GM19238 (cell line): ENCODE measurements around the gene KDELR1.
A peak's percentile ranks its signal among the peaks of the same experiment; 100 is the strongest.
"Not testable (repeated sequence)": the region's sequence is repeated elsewhere in the genome, so short reads cannot be mapped to it uniquely, and the experiment has no call there.

Source experiments
- DNase-seq: peaks from one replicate; pipeline ENCODE4 v3.0.0; 2011; ENCODE audit warnings: low spot score; ENCODE audit not compliant: insufficient read length

KDELR1 gene

DNA sequence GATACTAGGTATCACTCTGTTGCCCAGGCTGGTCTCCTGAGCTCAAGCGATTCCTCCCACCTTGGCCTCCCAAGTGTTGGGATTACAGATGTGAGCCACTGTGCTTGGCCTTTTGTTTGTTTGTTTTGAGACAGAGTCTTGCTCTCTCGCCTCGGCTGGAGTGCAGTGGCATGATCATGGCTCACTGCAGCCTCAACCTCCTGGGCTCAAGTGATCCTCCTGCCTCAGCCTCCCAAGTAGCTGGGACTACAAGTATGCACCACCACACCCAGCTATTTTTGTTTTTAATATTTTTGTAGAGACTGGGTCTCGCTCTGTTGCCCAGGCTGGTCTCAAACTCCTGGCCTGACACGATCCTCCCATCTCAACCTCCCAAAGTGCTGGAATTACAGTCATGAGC, 19.6 kb downstream of the KDELR1 start:
- DNase-seq, result not testable (repeated sequence)

DNA sequence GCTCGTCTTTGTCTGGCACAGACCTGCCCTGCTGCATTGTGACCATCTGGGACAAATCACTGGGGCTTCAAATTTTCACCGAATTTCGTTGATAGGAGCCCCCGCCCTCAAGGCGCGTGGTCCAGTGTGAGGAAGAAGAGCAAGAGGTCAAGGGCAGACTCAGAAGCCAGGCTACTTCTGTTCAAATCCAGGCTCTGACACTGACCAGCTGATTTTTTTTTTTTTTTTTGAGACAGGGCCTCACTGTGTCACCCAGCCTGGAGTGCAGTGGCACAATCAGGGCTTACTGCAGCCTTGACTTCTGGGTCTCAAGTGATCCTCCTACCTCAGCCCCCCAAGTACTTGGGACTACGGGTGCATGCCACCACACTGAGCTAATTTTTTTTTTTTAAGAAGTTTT, 20.0 kb downstream of the KDELR1 start:
- no peak for DNase-seq

DNA sequence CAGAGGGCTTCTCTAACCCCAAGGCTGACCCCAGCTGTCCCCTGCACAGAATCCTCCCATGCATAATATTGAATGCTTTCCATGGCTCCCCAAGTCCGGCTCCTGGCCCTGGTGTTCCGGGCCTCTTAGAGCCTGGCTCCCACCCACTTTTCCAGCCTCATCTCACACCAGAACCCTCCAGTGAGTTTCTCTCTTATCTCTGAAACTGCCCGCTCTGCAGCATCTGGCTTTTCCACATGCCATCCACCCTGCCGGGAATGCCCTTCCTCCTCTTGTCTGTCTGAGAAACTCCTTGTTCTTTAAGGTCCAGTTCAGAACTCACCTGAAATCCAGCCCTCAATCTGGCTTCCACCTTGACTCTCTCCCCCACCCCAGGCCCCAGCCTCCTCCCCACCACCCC, 20.4 kb downstream of the KDELR1 start:
- DNase-seq, result no peak

DNA sequence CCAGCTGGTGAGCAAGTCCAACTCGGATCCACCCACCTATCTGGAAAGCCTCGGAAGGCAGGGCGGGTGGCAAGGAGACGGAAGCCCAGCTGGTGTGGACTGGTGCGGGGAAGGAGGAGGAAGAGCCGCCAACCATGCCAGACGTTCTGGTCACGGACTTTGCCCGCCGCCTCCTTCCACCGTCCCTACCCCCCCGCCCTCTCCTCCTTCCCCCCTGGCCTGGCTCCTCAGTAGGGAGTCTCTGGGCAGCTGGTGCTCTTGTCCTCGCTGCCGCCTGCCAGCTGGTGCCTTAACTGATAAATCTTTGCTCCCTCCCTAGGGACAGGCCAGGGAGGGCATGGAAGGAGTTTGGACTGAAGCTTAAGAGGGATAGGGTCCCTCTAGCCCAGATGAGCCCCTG, 22.4 kb downstream of the KDELR1 start:
- DNase-seq, result no peak

DNA sequence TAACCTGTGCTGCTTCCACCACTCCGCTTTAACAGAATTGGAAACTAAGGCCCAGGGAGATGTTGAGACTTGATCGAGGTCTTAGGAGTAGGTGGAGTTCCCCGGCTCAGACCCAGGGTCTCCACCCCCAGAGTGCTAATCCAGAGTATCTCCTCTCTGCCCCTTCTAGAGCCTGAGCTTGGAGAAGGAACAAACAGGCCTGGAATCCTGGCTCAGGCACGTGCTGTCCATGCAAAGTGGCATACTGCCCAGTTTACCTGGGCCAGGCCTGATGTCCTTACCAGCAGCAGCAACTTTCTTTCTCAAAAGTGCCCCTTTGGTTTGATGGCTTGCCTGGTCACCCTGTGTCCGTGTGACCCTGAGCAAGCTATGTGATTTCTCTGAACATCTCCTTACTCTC, 23.5 kb downstream of the KDELR1 start:
- DNase-seq, result no peak

DNA sequence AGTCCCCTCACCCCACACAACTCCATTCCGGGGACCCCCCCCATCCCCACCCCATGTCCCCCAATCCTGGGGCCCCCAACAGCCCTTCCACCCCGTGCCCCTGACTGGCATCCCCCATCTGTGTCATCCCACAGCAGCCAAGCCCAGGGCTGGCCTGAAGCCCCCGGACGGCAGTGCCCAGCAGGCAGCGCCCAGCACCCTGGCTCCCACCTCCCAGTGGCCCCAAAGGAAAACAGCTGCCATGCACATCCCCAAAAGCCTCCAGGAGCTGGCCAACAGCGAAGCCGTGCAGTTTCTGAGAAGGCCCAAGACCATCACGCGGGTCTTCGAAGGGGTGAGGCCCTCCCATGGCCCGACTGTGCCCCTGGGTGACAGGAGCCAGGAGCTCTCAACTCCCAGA, 25.7 kb downstream of the KDELR1 start:
- DNase-seq, result no peak

DNA sequence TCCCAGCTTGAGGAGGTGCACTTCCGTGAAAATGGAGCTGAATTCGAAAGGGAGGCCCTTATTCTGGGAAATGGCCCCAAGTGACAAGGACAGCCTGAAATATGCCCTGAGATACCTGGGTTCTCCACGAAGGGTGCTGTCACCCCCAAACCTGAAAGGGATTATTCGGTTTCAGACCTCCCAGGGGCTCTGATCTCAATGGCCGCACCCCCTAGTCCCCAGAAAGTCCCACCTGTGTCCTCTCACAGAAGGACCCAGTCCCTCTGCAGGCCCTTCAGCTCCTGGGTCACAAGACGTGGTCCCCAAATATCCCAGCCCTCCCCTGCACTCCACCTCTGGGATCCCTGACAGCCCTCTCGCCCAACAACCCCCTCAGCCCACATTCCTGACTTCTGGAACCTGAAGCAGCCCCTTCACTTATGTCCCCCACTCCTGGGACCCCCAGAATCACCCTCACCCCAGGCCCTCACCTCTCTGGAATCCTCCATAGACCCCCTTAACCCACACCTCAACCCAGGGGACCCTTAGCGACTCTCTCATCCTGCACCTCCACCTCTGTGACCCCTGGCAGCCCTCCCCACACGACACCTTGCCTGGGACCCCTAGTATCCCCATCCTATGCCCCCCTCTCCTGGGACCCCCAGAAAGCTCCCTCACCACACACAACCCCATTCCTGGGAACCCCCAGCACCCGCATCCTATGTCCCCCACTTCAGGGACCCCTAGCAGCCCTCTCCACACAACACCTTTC, 26.6 kb downstream of the KDELR1 start:
- no peak for DNase-seq

DNA sequence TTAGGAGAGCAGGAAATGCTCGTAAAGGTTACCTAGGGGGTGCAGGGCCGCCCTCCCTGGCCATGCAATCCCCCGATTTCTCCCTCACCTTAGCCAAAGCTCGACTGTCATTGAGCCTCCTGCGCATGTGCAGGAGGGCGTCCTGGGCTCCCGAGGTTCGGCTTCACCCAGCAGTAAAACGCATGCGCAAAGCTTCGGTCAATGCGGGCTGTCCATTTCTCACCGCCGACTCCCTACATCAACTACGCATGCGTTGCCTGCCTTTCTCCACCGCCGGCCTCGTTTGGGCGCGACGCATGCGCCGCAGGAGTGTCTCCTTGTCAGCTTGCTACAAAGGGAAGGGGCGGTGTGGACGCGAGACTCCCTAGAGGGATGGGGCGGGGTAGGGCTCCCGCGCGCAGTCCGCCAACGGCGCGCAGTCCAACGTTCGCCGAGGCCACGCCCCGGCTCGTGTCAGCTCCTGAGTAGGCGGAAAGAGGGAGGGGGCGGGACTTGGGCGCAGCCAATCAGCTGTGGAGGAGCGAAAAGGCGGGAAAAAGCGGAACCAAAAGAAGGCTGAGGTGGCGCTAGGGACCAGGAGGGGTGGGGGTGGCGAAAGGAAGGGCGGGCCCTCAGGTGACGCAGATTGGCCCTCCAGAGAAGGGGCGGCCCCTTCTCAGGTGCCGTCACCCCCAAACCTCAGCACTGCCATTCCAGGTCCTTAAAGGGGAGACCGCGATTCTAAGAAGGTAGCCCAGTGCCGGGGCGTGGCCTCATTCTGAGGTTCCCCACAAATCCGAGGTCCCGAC, 27.3 kb downstream of the KDELR1 start, which contains the start of the genes SYNGR4 and TMEM143:
Gene SYNGR4, plus strand, starts transcription at position 558 of the 788 bp plus-strand sequence. CDS start 1,476 bp downstream, outside the sequence.
Gene TMEM143, minus strand, starts transcription at position 131 of the 788 bp plus-strand sequence. Its CDS starts 20 bp downstream, at position 111.
- DNase-seq, result peak; percentile 94

DNA sequence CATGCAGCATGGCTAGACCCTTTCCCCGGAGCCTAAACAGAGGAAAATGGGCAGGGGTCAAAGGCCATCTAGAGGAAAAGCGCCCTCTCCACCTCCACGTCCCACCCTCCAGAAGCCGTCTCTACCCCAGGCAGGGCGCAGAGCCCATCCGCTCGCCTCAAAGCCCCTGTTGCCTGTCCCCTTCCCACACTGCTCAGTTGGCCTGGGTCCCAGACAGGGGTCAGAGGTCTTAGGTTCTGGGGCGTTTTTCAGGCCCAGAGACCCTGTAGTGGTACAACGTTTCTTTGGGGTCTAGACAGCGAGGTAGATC, 27.9 kb downstream of the KDELR1 start:
- DNase-seq, result no peak

DNA sequence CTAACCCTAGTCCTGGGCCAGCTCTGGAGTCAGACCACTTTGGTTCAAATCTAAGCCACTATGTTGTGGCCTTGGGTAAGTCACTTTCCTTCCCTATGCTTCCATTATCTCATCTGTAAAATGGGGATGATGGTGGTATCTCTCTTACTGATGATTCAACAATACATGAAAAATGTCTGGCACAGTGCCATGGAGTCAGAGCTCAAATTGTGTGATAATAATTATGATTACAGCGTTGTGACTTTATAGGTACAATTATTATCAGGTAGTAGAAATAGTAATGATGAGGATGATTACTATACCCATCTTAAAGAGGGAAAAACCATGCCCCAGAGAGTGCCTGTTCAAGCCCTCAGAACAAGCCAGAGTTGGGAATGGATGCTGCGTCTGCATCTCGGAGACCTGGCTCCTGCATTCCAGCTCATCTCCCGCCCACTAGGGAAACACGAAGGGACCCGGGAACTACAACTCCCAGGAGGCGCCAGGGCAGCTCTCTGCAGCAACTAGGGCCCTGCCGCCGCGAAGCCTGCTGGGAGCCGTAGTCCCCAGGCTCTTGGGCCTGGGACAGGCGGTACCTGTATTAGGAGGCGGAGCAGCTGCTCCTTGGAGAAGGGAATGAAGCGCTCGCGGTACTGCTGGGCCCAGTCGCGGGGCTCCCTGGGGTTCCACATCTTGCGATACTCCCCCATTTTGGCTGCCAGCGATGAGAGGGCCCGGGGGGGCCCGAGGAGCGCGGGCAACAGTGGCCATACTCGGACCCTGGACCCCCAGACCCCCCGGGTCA, 28.4 kb downstream of the KDELR1 start:
- DNase-seq, result peak; percentile 87

DNA sequence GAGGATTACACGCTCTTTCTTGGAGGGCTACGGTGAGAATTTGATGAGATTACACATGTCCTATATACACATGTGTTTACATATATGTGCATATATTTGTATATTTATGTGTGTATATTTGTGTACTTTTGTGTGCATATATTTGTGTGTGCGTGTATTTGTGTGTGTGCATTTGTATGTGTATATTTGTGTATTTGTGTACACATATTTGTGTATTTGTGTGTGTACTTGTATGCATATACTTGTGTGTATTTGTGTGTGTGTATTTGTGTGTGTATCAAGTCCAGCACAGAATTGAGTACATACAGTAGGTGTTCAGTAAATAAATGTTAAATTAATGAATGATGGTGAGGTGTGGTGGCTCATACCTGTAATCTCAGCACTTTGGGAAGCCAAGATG, 29.4 kb downstream of the KDELR1 start:
- no peak for DNase-seq

DNA sequence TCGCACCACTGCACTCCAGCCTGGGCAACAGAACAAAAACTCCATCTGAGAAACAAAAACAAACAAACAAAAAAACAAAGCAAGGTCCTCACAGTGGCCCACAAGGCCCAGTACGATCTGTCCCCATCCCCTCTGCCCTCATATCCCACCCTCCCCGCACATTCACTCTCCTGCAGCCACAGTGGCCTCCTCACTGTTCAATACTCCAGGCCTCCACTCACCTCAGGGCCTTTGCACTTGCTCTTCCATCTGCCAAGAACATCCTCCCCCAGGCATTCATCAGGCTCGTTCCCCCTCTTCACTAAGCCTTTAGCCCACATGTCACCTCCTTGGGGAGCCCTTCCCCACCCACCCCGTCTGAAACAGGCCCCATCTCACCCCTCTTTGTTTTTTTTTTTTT, 32.2 kb downstream of the KDELR1 start:
- no peak for DNase-seq

DNA sequence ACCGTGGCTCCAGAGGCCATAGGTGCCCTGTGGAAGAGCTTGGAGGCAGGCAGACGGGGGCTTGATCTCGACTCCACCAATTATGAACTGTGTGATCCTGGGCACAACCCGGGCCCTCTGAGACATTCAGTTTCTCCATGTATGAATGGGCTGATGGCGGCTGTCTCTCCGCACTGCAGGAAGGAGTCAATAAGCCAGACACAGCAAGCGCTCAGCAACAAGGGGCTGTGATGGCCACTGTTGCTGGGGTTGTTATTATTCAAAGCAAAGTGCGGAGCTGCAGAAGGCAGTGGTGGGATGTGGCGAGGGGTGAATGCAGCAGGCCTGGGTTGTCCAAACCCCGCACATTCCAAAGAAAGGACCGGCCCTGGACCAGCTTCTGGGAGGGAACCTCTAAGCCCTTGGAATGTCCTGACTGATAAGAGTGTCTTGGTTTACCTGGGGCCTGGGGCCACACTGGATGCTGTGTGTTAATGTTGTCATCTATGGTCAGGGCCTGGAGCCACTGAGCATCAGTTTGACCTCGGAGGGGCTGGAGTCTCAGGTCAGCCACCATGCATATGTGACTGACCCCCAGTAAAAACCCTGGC, 35.9 kb downstream of the KDELR1 start:
- DNase-seq, result no peak

DNA sequence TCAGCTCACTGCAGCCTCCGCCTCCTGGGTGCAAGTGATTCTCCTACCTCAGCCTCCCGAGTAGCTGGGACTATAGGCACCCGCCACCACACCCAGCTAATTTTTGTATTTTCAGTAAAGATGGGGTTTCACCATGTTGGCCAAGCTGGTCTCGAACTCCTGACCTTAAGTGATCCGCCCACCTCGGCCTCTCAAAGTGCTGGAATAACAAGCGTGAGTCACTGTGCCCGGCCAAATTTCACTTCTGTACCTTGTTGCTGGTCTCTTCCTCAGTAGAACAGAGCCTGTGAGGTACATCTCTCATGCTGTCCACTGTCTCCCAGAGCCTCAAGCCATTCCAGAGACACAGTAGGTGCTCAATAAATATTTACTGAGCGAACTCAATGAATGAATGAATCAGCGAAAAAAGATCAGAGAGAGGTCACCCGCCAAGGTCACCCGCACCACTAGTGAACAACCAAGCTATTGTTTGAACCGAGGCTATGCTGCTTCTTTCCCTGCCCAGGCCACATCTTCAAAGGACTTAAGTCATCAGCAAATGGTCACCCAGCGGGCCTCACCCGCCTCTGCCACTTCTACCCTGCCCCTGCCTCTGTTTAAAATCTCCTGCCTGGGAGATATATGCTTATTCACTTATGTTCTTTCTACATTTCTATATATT, 36.9 kb downstream of the KDELR1 start:
- DNase-seq, result no peak

DNA sequence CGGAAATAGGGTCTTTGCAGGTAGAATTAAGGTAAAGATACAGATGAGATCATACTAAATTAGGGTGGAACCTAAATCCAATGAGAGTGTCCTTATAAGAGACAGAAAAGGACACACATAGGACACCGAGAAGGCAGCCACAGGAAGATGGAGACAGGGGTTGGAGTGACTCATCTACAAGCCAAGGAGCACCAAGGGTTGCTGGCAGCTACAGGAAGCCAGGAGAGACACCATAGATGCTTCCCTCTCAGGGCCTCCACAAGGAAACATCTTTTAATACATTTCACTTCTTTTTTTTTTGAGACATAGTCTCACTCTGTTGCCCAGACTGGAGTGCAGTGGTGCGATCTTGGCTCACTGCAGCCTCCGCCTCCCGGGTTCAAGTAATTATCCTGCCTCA, 37.7 kb downstream of the KDELR1 start:
- no peak for DNase-seq

DNA sequence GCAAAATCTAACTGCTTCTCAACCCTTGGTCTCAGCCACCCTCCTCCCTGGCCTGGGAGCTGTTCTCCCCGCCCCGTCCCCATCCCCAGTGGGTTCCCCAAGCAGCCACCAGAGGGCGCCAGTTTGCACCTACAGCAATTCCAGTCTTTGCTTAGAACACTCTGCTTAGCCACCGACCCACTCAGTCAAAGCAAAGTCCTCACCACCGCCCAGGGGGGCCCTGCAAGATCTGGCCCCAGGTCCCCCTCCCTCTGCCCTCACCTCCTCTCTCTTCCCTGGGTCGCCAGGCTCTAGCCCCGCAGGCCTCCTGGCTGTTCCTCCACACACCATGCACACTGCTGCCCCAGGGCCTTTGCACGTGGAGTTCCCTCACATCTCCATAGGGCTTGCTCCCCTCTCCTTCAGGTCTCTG, 40.0 kb downstream of the KDELR1 start:
- peak; percentile 78 for DNase-seq

DNA sequence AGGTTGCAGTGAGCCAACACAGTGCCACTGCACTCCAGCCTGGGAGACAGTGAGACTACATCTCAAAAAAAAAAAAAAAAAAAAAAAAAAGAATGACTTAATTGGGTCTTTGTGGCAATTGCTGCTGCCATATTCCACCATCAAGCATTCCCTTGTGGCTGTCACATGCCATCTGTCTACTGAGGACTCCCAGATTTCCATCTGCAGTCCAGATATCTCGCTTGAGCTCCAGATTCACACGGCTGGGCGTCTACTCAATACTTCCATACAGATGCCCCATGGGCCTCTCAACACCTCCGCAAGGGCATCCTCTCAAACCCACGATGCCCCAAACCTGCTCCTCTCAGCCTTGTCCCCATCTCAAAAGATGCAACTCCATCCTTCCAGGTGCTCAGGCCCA, 40.5 kb downstream of the KDELR1 start:
- DNase-seq, result no peak

DNA sequence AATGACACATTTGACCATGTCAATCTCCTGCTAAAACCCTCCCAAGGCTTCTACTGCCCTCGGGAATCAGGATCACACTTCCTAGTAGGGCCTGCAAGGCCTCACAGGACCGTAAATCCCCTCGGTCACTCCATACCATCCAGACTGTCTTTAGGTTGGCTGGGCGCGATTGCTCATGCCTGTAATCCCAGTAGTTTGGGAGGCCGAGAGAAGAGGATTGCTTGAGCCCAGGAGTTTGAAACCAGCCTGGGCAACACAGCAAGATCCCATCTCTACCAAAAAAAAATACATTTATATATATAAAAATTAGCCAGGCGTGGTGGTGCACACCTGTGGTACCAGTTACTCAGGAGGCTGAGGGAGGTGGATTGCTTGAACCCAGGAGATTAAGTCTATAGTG, 42.6 kb downstream of the KDELR1 start:
- no peak for DNase-seq

DNA sequence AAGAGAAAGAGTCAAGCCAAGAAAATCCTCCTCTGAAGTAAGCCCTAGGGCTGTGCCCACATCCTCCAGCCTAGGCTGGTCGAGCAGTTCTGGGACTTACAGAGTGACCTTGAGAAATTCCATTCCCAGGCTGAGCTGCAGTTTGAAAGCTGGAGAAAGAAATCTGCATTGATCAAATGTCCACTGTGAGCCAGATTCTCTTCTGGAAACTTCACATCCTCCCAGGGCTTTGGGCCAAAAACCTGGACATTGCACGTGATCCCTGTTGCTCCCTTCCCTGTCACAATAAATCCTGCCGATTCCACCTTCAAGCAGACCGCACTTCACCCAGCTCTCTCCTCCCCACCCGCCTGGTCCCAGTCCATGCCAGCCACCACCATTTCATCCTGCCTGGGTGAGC, 43.3 kb downstream of the KDELR1 start:
- no peak for DNase-seq

DNA sequence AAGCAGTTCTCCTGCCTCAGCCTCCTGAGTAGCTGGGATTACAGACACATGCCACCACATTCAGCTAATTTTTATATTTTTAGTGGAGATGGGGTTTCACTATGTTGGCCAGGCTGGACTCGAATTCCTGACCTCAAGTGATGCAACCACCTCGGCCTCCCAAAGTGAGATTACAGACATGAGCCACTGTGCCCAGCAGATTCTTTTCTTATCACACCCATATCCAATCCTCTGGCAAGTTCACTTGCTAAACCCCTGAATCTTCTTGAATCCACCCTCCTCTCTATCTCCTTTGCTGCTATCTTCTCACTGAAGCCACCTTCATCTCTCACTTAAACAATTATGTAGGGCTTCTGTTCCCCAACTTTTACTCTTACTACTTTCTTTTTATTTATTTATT, 45.2 kb downstream of the KDELR1 start:
- DNase-seq, result no peak

DNA sequence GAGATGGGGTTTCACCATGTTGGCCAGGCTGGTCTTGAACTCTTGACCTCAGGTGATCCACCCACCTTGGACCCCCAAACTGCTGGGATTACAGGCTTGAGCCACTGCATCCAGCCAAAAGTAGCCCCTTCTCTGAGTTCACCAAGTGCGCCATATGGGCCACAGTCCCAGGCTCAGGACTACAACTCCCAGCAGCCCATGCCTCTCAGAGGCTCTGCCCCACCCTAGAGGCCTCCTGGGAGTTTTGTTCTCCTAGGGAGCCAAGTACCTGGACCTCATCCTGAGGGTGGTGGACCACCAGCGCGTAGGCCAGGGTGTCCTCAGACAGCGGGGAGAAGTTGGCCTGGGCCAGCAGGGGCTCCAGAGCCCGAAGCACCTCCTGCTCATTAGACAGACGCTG, 46.5 kb downstream of the KDELR1 start:
- no peak for DNase-seq
